HG03460 (cell line): ENCODE measurements around the gene RARG.

Experiments
- ATAC-seq: cut with Tn5 transposase; IDR thresholded peaks from one replicate; pipeline ENCODE4 v1.9.1; 2021; ENCODE audit not compliant: unreplicated experiment

The RARG gene

DNA sequence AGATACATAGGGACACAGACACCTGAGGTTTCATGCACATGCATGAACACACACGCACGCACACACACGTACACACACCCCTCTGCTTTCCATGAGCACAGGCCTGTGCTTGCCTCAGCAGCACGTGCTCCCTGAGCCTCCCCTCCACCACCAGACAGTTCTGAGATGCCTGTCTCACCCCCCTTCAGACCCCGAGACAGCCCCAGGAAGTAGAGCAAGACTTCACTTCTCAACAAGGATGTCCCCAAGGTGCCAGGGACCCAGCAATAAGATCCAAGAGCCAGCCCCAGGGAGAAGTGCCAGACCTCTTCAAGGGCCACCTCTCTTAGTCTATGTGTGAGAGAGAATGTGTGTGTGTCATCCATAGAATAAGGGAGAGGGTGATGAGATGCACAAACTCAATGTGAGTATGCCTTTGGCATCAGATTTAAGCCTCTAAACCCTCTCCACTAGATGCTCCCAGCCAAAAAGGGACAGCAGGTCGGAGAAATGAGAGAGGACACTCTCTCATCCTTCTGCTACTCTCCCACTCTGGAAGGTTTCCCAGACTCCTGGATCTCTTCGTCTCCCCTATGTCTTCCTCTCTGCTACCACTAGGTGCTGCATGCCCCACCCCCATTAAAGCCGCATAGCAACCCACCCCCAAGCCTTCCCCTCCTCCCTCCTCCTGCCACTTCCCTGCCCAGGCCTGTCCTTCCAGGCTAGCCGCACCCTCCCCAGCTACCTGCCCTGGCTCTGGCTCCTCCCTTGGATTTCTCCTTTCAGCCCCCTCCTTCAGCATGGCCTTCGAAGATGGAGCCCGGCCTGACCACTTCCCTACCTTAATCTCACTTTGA, 7.7 kb downstream of the RARG start:
- no peak for ATAC-seq

DNA sequence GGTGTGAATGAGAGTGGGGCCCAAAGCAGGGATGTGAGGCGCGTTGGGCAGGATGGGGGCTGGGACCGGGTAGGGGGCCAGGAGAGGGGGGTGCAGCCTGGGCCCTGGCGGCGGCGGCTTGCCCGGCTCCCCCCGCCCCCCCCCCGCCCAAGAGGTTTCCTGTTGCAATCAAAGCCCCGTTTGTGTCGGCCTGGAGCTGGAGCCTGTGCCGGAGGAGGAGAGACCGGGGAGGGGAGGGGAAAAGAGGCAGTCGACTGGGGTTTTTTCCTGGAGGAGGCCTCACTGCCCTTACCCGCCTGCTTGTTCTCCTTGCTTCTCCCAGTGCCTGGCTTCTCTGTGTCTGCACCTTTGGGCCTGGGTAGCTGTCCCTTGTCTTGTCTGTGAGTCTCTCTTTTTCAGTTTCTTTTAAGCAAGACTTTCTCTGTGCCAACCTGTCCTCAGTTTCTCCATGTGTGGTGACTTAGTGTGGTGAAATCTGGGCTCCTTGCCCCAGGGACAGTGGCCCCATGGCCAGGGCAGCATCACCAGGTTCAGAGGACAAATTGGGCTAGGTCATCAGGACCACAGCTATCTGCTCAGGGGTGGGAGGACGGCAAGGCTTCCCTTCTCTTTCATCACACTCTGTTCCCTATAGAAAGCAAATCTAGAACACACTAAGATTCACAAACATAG, 8.5 kb downstream of the RARG start:
- ATAC-seq = no peak

GRCh38 chr12:53222806-53223261, 9.2 kb downstream of the RARG start:
- no peak for ATAC-seq

DNA sequence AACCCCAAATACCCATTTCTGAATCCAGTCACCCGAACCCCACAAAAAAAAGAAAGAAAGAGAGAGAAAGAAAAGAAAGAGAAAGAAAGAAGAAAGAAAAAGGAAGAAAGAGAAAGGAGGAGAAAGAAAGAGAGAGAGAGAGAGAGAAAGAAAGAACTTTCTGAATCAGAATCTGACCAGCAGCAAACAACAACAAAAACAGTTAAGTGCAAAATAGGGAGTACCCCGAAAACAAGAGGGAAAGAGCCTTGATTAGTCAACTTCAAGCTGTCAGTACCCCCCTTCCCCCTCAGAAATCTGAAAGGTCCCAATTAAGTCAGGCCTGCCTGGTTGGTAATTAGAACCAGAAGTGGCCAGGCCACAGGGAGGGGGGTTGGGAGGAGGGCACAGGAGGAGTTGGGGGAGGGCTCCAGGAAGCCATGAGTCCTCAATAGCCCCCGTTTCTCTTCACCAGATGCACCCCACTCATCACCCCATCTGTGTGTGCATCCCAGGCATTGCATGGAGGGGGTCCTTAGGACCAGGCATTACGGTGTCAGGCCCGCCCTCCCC, 9.8 kb downstream of the RARG start:
- ATAC-seq = no peak

DNA sequence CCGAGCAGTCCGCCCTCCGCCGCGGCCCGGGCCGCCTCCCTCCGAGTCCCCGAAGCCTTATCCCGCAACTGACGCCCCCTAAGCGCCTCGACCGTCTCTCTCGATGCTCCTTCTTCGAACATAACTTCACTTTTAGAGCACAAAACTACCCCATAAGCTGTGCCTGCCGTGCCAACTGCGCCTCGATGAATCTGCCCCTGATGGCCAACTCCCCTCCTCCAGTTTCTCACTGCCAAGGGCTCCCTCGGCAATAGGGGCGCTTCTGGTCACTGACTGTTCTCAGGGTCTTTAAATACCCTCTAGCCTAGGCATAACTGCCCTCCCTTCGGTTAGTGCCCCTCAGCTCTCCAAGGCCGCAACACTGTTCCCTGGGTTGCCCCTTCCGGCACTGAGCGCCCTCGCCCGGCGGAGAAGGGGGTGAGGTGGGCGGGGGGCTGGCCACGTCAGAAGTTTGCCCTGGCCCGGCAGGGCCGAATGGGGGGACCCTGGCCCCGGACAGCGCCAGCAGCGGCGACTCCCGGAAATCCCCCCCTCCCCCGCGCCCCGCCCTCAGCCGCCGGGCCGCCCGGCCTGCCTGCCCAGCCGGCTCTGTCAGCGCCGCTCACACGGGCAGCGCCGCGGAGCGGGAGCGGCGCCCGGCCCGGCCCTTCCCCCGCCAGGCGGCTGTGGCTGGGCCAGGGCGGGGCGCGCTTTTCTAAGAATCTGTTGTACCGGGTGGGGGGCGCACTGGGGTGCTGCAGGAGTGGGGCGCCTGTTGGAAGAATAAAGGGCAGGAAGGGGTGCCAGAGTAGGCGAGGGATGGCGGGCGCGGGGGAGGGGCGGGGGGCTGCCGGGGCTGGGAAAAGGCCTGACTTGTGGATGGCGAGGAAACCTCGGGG, 10.6 kb downstream of the RARG start:
- ATAC-seq = peak; percentile 26

DNA sequence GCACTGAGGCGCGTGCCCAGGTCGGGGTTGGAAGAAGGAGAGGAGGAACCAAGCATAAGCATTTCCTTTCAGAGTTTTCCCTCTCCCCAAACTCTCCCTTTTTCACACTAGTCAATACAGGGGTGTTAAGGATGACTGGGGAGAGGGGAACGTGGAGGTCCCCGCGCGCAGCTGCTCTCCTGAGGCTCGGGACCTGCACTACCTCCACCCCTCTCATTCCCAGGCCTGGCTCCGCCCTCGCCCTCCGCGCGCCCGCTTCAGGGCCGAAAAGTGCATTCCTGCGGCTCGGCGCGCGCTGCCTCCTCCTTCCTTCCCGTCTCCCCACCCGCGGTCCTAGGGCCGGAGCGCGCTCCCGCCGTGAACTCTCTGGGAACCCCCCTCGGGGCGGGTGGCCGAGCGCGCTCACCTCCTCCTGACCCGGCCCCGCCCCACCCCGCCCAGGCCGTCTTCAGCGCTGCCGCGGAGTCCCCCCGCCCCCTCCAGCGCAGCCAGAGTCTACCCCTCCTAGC, 11.3 kb downstream of the RARG start:
- peak; percentile 46 for ATAC-seq

DNA sequence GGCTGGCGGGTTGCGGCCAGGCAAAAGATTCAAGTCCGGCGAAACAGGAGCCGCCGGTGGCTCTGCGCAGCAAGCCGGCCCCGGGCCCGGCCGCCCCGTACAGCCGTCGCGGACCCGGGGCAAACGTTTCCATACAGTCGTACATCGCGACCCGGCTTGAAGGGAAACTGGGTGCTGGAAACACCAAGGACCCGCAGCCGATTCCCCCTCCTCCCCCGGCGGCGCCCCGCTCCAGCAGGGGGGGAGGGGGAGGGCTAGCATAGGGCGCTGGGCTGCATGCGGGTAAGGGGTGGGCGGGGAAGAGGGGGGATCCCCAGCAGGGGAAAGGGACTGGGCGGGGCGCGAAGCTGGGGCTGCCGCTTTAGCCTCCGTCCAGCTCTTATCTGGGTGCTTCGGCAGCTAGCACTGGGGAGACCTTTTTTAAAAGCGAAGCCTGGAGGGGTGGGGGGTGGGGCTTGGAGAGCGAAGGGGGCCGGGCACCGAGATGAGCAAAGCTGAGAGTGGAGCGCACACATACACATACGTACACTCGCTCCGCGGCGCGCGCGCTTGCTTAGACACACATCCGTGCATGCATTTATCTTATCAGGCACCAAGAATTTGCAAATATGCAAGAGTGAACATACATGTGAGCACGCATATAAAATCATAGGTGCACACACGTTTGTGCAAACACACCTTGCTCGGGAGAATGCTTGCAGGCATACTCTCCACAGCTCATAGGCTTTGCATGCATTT, 11.9 kb downstream of the RARG start:
- ATAC-seq = peak; percentile 38

GRCh38 chr12:53219292-53219955, 12.6 kb downstream of the RARG start:
- no peak for ATAC-seq

- no peak for ATAC-seq
These were observed 13.3 kb downstream of the RARG start for GRCh38 chr12:53218551-53219291.

- no peak for ATAC-seq
These were observed 14.1 kb downstream of the RARG start for GRCh38 chr12:53217931-53218307.

DNA sequence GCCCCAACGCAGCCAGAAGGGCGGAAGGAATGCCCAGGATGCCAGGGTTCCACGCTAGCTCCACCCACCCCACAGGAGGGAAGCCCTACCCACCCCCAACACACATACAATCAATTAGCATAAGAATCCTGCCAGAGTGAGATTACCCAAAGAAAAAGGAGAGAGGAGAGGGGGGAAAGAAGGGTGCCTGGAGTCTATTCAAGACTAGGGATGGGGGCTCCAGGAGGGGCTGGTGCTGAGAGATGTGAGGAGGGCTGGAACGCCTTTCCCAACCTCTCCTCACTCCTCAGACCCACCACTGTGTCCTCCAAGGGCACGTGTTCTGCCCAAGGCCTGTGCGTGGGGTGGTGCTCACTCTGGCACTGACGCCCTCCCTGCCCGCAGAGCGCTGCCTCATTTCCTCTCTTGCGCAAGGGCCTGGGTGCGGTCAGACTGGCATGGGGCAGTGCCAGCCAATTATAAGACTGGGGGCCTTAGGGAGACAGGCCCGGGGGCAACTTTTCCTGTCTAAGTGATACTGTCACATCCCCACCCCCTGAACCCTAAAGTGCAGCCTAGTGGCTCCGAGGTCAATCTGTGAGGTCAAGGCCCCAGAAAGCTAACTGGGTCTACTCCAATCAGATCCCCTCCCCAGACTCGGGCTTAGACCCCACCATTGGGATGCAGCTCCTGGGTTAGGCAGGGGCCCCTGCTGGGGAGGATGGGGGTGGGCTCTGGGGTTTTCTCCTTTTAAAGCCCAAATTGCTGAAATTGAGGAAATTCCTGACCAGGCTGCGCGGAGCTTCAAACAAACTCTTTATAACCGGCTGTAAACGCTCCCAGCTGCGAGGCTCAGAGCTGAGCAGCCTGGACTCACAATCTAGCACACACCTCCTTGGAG, 14.7 kb downstream of the RARG start:
- ATAC-seq = no peak

DNA sequence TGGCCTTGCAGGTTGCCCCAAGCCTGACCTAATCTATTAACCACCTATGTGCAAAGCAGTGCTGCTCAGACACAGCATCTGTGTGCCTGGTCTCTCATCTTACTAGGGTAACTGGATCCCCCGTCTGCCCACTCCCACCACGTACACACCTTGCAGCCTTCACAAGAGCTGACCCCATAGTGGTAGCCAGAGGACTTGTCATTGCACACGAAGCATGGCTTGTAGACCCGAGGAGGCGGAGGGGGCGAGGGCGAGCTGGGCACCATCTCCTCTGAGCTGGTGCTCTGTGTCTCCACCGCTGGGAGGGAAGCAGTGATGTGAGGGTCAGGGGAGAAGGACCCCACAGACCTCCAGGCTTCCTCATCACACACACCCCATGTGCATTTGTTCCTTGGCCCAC, 16.5 kb downstream of the RARG start:
- ATAC-seq = no peak

- no peak for ATAC-seq
These were observed 17.1 kb downstream of the RARG start for GRCh38 chr12:53214687-53215455.

DNA sequence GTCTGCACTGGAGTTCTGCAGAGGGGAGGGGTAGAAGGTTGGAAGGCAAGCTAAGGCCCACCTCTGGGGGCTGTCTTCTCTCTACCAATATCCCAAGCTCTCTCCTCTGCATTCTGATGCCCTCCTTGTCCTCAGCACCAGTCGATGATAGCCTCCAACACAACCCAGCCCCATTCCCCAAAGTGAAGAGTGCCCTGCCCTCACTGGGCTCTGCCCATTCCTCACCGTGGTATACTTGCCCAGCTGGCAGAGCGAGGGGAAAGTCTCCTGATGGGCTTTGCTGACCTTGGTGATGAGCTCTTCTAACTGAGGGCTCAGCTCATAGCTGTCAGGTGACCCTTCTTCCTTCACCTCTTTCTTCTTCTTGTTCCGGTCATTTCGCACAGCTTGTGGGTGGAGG, 17.8 kb downstream of the RARG start:
- no peak for ATAC-seq

DNA sequence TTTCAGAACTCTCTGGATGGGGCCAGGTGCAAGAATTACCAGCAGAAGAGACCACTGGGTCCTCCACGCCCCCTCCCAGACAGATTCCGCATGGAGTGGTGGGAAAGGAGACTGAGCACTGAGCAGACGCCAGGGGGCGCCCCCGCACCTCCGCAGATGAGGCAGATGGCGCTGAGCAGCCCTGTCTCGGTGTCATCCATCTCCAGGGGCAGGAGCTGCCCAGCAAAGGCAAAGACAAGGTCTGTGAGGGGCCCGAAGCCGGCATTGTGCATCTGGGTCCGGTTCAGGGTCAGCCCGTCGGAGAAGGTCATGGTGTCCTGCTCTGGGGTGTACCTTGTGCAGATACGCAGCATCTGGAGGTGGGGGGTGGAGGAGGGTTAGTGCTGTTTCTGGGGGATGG, 18.7 kb downstream of the RARG start:
- ATAC-seq = peak; percentile 36

DNA sequence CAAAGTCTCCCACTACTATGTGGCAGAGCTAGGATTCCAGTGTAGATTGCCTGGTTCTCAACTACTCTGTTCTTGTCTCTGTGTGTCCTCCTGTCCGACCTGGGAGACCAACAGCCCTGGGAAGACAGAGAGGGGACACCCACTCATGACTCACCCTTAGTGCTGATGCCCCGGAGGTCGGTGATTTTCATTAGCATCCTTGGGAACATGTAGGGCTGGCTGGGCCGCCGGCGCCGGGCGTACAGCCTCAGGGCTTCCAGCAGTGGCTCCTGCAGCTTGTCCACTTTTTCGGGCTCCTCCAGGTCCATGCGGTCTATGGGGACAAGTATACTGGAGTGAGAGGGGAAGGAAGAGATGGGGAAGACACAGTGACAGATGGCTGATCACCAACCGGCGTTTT, 19.1 kb downstream of the RARG start:
- no peak for ATAC-seq
